WTC11 (cell line): ENCODE results near the gene GPR39. TPM values are rescaled to one million over a fixed set of nuclear protein-coding genes. Genes with fewer than 3 reads are reported as not detected.

Experiments used
- ARID4B ChIP-seq: sonication (generic); formaldehyde crosslinking; IDR thresholded peaks from 2 replicates; pipeline ENCODE4 v1.8.0; 2023; ENCODE audit warnings: missing genetic modification reagents, mild to moderate bottlenecking, borderline replicate concordance
- ATF3 ChIP-seq: sonication (generic); formaldehyde crosslinking; conservative IDR thresholded peaks from 2 replicates; pipeline ENCODE4 v1.8.1; 2022; ENCODE audit warnings: mild to moderate bottlenecking, missing genetic modification reagents
- E2F1 ChIP-seq: sonication (generic); formaldehyde crosslinking; IDR thresholded peaks from 2 replicates; pipeline ENCODE4 v1.8.0; 2022; ENCODE audit warnings: mild to moderate bottlenecking, missing genetic modification reagents
- ERG ChIP-seq: fragments of 250-450 bp; sonication (Bioruptor Pico); IDR thresholded peaks from 2 replicates; pipeline ENCODE4 v1.8.0; 2021; ENCODE audit warnings: mild to moderate bottlenecking
- ESRRA ChIP-seq: sonication (generic); formaldehyde crosslinking; IDR thresholded peaks from 2 replicates; pipeline ENCODE4 v1.8.1; 2022; ENCODE audit warnings: mild to moderate bottlenecking, missing genetic modification reagents, borderline replicate concordance
- FOXJ3 ChIP-seq: sonication (generic); formaldehyde crosslinking; IDR thresholded peaks from 2 replicates; pipeline ENCODE4 v1.9.0; 2021; ENCODE audit warnings: missing genetic modification reagents, mild to moderate bottlenecking, borderline replicate concordance
- FOXK1 ChIP-seq: sonication (generic); formaldehyde crosslinking; IDR thresholded peaks from 2 replicates; pipeline ENCODE4 v1.8.0; 2022; ENCODE audit warnings: mild to moderate bottlenecking, moderate library complexity, missing genetic modification reagents
- FOXP1 ChIP-seq: sonication (generic); formaldehyde crosslinking; IDR thresholded peaks from 2 replicates; pipeline ENCODE4 v1.8.0; 2022; ENCODE audit warnings: missing genetic modification reagents, mild to moderate bottlenecking, moderate library complexity, borderline replicate concordance
- GABPB1 ChIP-seq: sonication (generic); formaldehyde crosslinking; IDR thresholded peaks from 2 replicates; pipeline ENCODE4 v1.8.1; 2023; ENCODE audit warnings: mild to moderate bottlenecking, missing genetic modification reagents
- GRHL2 ChIP-seq: fragments of 250-450 bp; sonication (Bioruptor Pico); IDR thresholded peaks from 2 replicates; pipeline ENCODE4 v1.8.0; 2022; ENCODE audit warnings: mild to moderate bottlenecking, moderate library complexity; ENCODE audit not compliant: insufficient replicate concordance, severe bottlenecking
- HMGA2 ChIP-seq: fragments of 250-450 bp; sonication (Bioruptor Pico); IDR thresholded peaks from 2 replicates; pipeline ENCODE4 v1.4.0; 2021; ENCODE audit warnings: mild to moderate bottlenecking, moderate library complexity
- HMGXB4 ChIP-seq: sonication (generic); formaldehyde crosslinking; IDR thresholded peaks from 2 replicates; pipeline ENCODE4 v1.8.1; 2023; ENCODE audit warnings: mild to moderate bottlenecking, moderate library complexity, missing genetic modification reagents
- IRF1 ChIP-seq: sonication (generic); formaldehyde crosslinking; IDR thresholded peaks from 2 replicates; pipeline ENCODE4 v1.8.0; 2023; ENCODE audit warnings: missing genetic modification reagents
- NFATC4 ChIP-seq: fragments of 250-450 bp; sonication (Bioruptor Pico); IDR thresholded peaks from 2 replicates; pipeline ENCODE4 v1.9.0; 2021; ENCODE audit warnings: mild to moderate bottlenecking
- NFYB ChIP-seq: sonication (generic); formaldehyde crosslinking; conservative IDR thresholded peaks from 2 replicates; pipeline ENCODE4 v1.8.0; 2022; ENCODE audit warnings: low read depth, missing genetic modification reagents
- NR2C2 ChIP-seq: sonication (generic); formaldehyde crosslinking; IDR thresholded peaks from 2 replicates; pipeline ENCODE4 v1.8.0; 2022; ENCODE audit warnings: mild to moderate bottlenecking, missing genetic modification reagents
- PRRX2 ChIP-seq: fragments of 250-450 bp; sonication (Bioruptor Pico); IDR thresholded peaks from 2 replicates; pipeline ENCODE4 v1.8.0; 2021; ENCODE audit warnings: mild to moderate bottlenecking
- SP1 ChIP-seq: sonication (generic); formaldehyde crosslinking; conservative IDR thresholded peaks from 2 replicates; pipeline ENCODE4 v1.8.1; 2022; ENCODE audit warnings: missing genetic modification reagents
- STAT6 ChIP-seq: sonication (generic); formaldehyde crosslinking; conservative IDR thresholded peaks from 2 replicates; pipeline ENCODE4 v1.8.1; 2023; ENCODE audit warnings: mild to moderate bottlenecking, low read depth, missing genetic modification reagents, moderate library complexity
- ZNF138 ChIP-seq: sonication (generic); formaldehyde crosslinking; conservative IDR thresholded peaks from 2 replicates; pipeline ENCODE4 v1.8.1; 2022; ENCODE audit warnings: mild to moderate bottlenecking, moderate library complexity, missing genetic modification reagents
- ZNF219 ChIP-seq: sonication (generic); formaldehyde crosslinking; IDR thresholded peaks from 2 replicates; pipeline ENCODE4 v1.8.0; 2023; ENCODE audit warnings: missing genetic modification reagents, mild to moderate bottlenecking, borderline replicate concordance
- ZNF232 ChIP-seq: sonication (generic); formaldehyde crosslinking; IDR thresholded peaks from 2 replicates; pipeline ENCODE4 v1.8.0; 2022; ENCODE audit warnings: mild to moderate bottlenecking, missing genetic modification reagents
- ZNF281 ChIP-seq: sonication (generic); formaldehyde crosslinking; IDR thresholded peaks from 2 replicates; pipeline ENCODE4 v1.8.0; 2023; ENCODE audit warnings: mild to moderate bottlenecking, missing genetic modification reagents
- total RNA-seq: library from RNA; stranded (reverse); gene quantifications from 3 replicates; pipeline ENCODE4 v1.2.3, GENCODE V29; 2021

Gene GPR39
- total RNA-seq, 1 experiment from 2014 or later = 0.74 TPM

GRCh38 chr2:132489150-132489549 is 72.5 kb downstream of the GPR39 start (continued):
- TF ChIP-seq ZNF281 (CRISPR knock-in tag) (peak; percentile 76; the same call in 1 of the 2 replicates), GABPB1 (CRISPR knock-in tag) (no peak), FOXK1 (CRISPR knock-in tag) (peak; percentile 84), HMGXB4 (peak; percentile 35; the same call in 1 of the 2 replicates), STAT6 (CRISPR knock-in tag) (no peak), GRHL2 (CRISPR knock-in tag) (no peak), NFATC4 (no peak), PRRX2 (no peak), ATF3 (CRISPR knock-in tag) (no peak), FOXP1 (CRISPR knock-in tag) (peak; percentile 91; the same call in 1 of the 2 replicates), ESRRA (CRISPR knock-in tag) (peak; percentile 80; the same call in 1 of the 2 replicates), ZNF138 (CRISPR knock-in tag) (no peak), NFYB (CRISPR knock-in tag) (peak; percentile 40; the same call in 1 of the 2 replicates), ZNF219 (CRISPR knock-in tag) (peak; percentile 96), E2F1 (CRISPR knock-in tag) (peak; percentile 82), IRF1 (peak; percentile 80; the same call in 1 of the 2 replicates), SP1 (CRISPR knock-in tag) (no peak; the same call in 1 of the 2 replicates), ZNF232 (peak; percentile 86), NR2C2 (CRISPR knock-in tag) (0 out of 2 replicates have a peak, but pooled peaks have one; percentile 38), FOXJ3 (CRISPR knock-in tag) (no peak), HMGA2 (CRISPR knock-in tag) (no peak), ARID4B (CRISPR knock-in tag) (peak; percentile 92), ERG (CRISPR knock-in tag) (no peak)
